ENCODE data around the gene OR51B2. TPM values are rescaled to one million over a fixed set of nuclear protein-coding genes. Genes with fewer than 3 reads are reported as not detected.
"Not testable (repeated sequence)": the region's sequence is repeated elsewhere in the genome, so short reads cannot be mapped to it uniquely, and the experiment has no call there.

OR51B2 gene
- total RNA-seq, 1 experiment from 2014 or later, result 0.11 TPM

- Histone ChIP-seq H3K9me3 (ENCODE audit: low read length) (no peaks in the 10 kb centered on the region), H3K27me3 (ENCODE audit: low read length) (no peaks in the 10 kb centered on the region), H3K4me1 (ENCODE audit: insufficient read depth, low read length) (no peaks in the 10 kb centered on the region), H3K9me2 (replicated peaks; ENCODE audit: low read length) (no peaks in the 10 kb centered on the region), H3F3A (ENCODE audit: low read length, unreplicated experiment) (no peaks in the 10 kb centered on the region), H3K27ac (ENCODE audit: low read length) (no peak overlapping the region), H3K36me3 (ENCODE audit: low read depth, low read length) (no peaks in the 10 kb centered on the region), H3K4me3 (ENCODE audit: low read length) (no peak overlapping the region), H3K4me2 (ENCODE audit: low read length) (no peak overlapping the region), H3K9ac (ENCODE audit: low read length) (no peak overlapping the region), H4K20me1 (ENCODE audit: low read length) (no peaks in the 10 kb centered on the region), H2AFZ (ENCODE audit: low read length) (no peak overlapping the region), H3K79me2 (ENCODE audit: low read length) (no peaks in the 10 kb centered on the region)
- ChIA-PET CTCF (no interaction called here), POLR2A (ENCODE audit: unreplicated experiment) (no interaction called here)
- TF ChIP-seq CTCF (conservative IDR thresholded peaks at IDR 0.05; ENCODE audit: low read depth, low read length) (no peak), EZH2phosphoT487 (IDR thresholded peaks at IDR 0.05; ENCODE audit: borderline replicate concordance, low read length) (no peak), EZH2 (IDR thresholded peaks at IDR 0.05; ENCODE audit: low read length, unreplicated experiment) (no peak)
- DNase-seq (no peak), ATAC-seq (no peak)
- intact Hi-C loops (cut with micrococcal nuclease), result no loop called here
- BruUV-seq (replicated peaks), result no TSS peak
Observed at GRCh38 chr11:5345831-5346230, 21.7 kb upstream of the OR51B2 start.

- no TSS peak for BruUV-seq (replicated peaks)
- H3K9ac ChIP-seq (ENCODE audit: low read length), result no peak within 1 kb of the TSS
- H3F3A ChIP-seq (ENCODE audit: low read length, unreplicated experiment), result no peaks in the 10 kb centered on the region
- H3K4me1 ChIP-seq (ENCODE audit: insufficient read depth, low read length), result no peaks in the 10 kb centered on the region
- H3K9me2 ChIP-seq (replicated peaks; ENCODE audit: low read length), result no peaks in the 10 kb centered on the region
- H3K79me2 ChIP-seq (ENCODE audit: low read length), result no peaks in the 10 kb centered on the region
- no peaks in the 10 kb centered on the region for H4K20me1 ChIP-seq (ENCODE audit: low read length)
- no peaks in the 10 kb centered on the region for H3K27me3 ChIP-seq (ENCODE audit: low read length)
- no peak within 1 kb of the TSS for H3K27ac ChIP-seq (ENCODE audit: low read length)
- CTCF ChIA-PET, result no interaction called here
- intact Hi-C loops (cut with micrococcal nuclease), result no loop called here
- H3K4me3 ChIP-seq (ENCODE audit: low read length), result no peak within 1 kb of the TSS
- DNase-seq, result no peak
- no peak within 1 kb of the TSS for H2AFZ ChIP-seq (ENCODE audit: low read length)
- no peak for TF ChIP-seq EZH2 (IDR thresholded peaks at IDR 0.05; ENCODE audit: low read length, unreplicated experiment)
- TF ChIP-seq EZH2phosphoT487 (IDR thresholded peaks at IDR 0.05; ENCODE audit: borderline replicate concordance, low read length), result no peak
- TF ChIP-seq CTCF (conservative IDR thresholded peaks at IDR 0.05; ENCODE audit: low read depth, low read length), result no peak
- POLR2A ChIA-PET (ENCODE audit: unreplicated experiment), result no interaction called here
- H3K36me3 ChIP-seq (ENCODE audit: low read depth, low read length), result no peaks in the 10 kb centered on the region
- no peak for ATAC-seq
- H3K9me3 ChIP-seq (ENCODE audit: low read length), result no peaks in the 10 kb centered on the region
- H3K4me2 ChIP-seq (ENCODE audit: low read length), result no peak within 1 kb of the TSS
Observed at GRCh38 chr11:5343474-5344335, 19.6 kb upstream of the OR51B2 start, which contains the start of gene OR51B5. OR51B5 (minus strand) TSS chr11:5343524; CDS start chr11:5343524, 0 bp downstream.

- H3K9me2 ChIP-seq (replicated peaks; ENCODE audit: low read length), result no peaks in the 10 kb centered on the region
- CTCF ChIA-PET, result no interaction called here
- POLR2A ChIA-PET (ENCODE audit: unreplicated experiment), result no interaction called here
- no peak overlapping the region for H3K4me2 ChIP-seq (ENCODE audit: low read length)
- ATAC-seq (no peak), DNase-seq (no peak)
- H3K4me3 ChIP-seq (ENCODE audit: low read length), result no peak overlapping the region
- H3K79me2 ChIP-seq (ENCODE audit: low read length), result no peaks in the 10 kb centered on the region
- intact Hi-C loops (cut with micrococcal nuclease), result no loop called here
- no peaks in the 10 kb centered on the region for H3K36me3 ChIP-seq (ENCODE audit: low read depth, low read length)
- H3F3A ChIP-seq (ENCODE audit: low read length, unreplicated experiment), result no peaks in the 10 kb centered on the region
- no peak overlapping the region for H3K9ac ChIP-seq (ENCODE audit: low read length)
- no peaks in the 10 kb centered on the region for H4K20me1 ChIP-seq (ENCODE audit: low read length)
- no peaks in the 10 kb centered on the region for H3K27me3 ChIP-seq (ENCODE audit: low read length)
- no peak overlapping the region for H2AFZ ChIP-seq (ENCODE audit: low read length)
- H3K4me1 ChIP-seq (ENCODE audit: insufficient read depth, low read length), result no peaks in the 10 kb centered on the region
- TF ChIP-seq EZH2 (IDR thresholded peaks at IDR 0.05; ENCODE audit: low read length, unreplicated experiment) (no peak), EZH2phosphoT487 (IDR thresholded peaks at IDR 0.05; ENCODE audit: borderline replicate concordance, low read length) (no peak), CTCF (conservative IDR thresholded peaks at IDR 0.05; ENCODE audit: low read depth, low read length) (no peak)
- no TSS peak for BruUV-seq (replicated peaks)
- no peak overlapping the region for H3K27ac ChIP-seq (ENCODE audit: low read length)
- no peaks in the 10 kb centered on the region for H3K9me3 ChIP-seq (ENCODE audit: low read length)
Observed at GRCh38 chr11:5339771-5340322, 15.8 kb upstream of the OR51B2 start.

- H4K20me1 ChIP-seq (ENCODE audit: low read length); H3K4me2 ChIP-seq (ENCODE audit: low read length); H3K27ac ChIP-seq (ENCODE audit: low read length); CTCF ChIA-PET; H3K79me2 ChIP-seq (ENCODE audit: low read length); H2AFZ ChIP-seq (ENCODE audit: low read length); H3K9me2 ChIP-seq (replicated peaks; ENCODE audit: low read length); H3K9me3 ChIP-seq (ENCODE audit: low read length); DNase-seq; BruUV-seq (replicated peaks); H3K9ac ChIP-seq (ENCODE audit: low read length); H3K27me3 ChIP-seq (ENCODE audit: low read length); POLR2A ChIA-PET (ENCODE audit: unreplicated experiment); H3K4me1 ChIP-seq (ENCODE audit: insufficient read depth, low read length); H3K36me3 ChIP-seq (ENCODE audit: low read depth, low read length); H3F3A ChIP-seq (ENCODE audit: low read length, unreplicated experiment); ATAC-seq; intact Hi-C loops (cut with micrococcal nuclease); H3K4me3 ChIP-seq (ENCODE audit: low read length): not testable (repeated sequence)
Observed at GRCh38 chr11:5337253-5337652, 13.2 kb upstream of the OR51B2 start.
